KOPT-K1 (cell line): Measurements from ENCODE around the gene PXN.
"Not testable (repeated sequence)": the region's sequence is repeated elsewhere in the genome, so short reads cannot be mapped to it uniquely, and the experiment has no call there.

ENCODE experiments used
- H3K27ac ChIP-seq: fragments of 200-600 bp; sonication (generic); 2 replicates; pipeline ENCODE4 v1.5.1; 2016; ENCODE audit warnings: antibody characterized with exemption, mild to moderate bottlenecking, low read depth, low read length; ENCODE audit not compliant: poor library complexity, severe bottlenecking
- H3K36me3 ChIP-seq: fragments of 200-600 bp; sonication (generic); 2 replicates; pipeline ENCODE4 v1.5.1; 2017; ENCODE audit warnings: antibody characterized with exemption, mild to moderate bottlenecking, low read length, moderate library complexity; ENCODE audit not compliant: insufficient read depth
- H3K9me3 ChIP-seq: fragments of 200-600 bp; sonication (generic); 2 replicates; pipeline ENCODE4 v1.5.1; 2017; ENCODE audit warnings: antibody characterized with exemption, low read length, mild to moderate bottlenecking; ENCODE audit not compliant: insufficient read depth, poor library complexity, severe bottlenecking

Gene PXN

DNA sequence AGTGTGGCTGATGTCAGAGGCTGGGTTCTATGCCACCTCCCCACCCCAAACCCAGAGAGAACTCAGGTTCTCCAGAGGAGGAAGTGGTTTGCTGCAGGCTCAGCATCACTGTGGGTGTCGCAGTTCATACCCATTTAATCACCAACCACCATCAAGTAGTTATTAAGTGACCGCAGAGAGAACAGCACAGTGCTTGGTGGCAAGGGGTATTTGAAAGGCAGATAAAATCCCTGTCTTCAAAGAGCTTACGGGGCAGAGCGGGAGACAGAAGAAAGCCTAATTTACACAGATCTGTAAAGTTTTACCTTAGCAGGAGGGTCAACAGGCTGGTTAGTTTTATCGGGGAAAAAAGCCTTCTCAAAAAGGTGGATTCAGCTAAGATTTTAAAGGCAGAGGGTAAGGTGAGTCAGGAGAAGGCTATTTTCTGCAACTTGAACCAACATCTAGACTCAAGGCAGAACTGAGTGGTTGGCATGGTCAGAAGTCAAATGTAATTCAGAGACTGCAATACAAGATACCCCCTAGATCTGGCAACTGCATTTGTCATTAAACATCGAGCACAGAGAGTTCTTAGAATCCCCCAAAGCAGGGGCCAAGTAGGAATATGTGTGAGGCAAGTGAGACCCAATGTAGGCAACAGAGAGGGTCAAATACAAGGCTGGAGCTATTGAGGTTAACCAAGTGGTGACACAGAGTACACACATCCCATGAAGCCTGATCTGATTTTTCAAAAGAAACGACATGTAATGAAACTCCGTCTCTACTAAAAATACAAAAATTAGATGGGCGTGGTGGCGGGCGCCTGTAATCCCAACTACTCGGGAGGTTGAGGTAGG lies 13.2 kb downstream of the PXN start:
- no peaks in the 10 kb centered on the region for H3K36me3 ChIP-seq
- H3K27ac ChIP-seq: no peak overlapping the region
- H3K9me3 ChIP-seq: no peaks in the 10 kb centered on the region

- not testable (repeated sequence) for H3K27ac ChIP-seq, H3K36me3 ChIP-seq, H3K9me3 ChIP-seq
Observed at GRCh38 chr12:120251364-120252070, 14.0 kb downstream of the PXN start.

DNA sequence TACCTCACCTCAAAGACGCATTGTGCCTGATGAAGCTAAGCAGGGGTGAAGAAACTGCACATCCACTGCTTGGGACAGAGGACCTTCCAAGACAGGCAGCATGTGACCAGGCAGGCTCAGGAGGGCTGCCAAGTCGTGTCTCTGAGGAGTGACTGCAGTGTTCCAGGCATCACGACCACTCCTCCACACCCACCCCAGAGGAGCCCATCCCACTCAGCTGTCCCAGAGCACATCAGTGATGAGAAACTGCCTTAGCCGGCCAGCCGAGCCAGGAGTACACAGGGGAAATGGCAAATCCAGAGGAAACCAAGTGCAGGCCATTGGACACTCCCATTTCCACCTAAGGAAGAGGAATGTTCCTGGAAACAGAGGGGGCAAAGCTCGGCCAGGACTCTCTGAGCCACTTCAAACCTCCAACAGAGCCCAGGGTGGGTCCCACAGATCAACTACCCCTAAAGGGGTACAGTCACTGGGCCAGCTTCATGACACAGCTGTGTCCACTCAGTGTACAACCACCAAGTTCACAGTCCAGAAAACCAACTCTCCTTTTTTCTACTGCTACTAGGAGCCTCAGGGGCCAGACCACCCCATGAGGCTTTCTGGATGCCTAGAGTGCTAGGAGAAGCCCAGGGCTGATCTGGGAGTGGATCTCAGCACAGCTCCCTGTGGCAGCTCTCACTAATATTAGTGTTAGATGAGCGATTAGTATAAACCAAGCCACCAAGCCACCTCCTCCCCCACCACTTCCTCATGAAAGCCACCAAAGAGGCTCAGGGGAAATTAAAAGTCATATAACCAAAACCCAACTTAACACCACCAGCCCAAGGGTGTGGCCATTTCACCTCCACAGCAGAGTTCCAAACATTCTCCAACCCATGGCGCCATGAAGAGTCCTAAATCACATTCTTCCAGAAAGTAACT lies 15.4 kb downstream of the PXN start:
- Histone ChIP-seq H3K27ac (no peak overlapping the region), H3K9me3 (no peaks in the 10 kb centered on the region), H3K36me3 (no peaks in the 10 kb centered on the region)

DNA sequence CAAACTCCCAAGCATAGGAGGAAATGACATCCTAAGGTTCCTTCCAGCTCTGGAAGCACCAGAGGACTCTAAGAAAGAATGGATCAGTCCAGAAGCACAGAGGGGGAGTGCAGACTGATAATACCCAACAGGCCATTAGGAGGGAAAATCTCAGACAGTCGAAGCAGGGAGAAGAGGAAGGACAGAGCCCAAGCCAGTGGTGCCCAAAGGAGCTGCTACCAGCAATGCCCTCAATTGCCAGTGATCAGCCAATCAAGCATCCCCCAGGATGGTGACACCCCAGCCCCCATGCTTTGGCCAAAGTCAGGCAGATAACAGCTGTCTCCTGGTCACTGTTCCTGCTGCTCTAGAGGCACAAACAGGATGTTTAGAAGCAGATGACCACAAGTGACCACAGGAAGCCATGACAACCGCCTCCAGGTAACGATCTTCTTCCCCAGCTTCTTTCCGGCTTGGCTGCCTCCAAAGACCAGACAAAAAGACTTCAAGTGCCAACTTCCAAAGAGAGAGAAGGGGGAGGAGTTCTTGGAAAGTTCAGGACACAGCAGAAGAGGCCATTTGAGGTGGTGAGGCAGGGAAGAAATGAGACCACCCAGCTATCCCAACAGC lies 16.2 kb downstream of the PXN start:
- Histone ChIP-seq H3K27ac (no peak overlapping the region), H3K36me3 (no peaks in the 10 kb centered on the region), H3K9me3 (no peaks in the 10 kb centered on the region)

DNA sequence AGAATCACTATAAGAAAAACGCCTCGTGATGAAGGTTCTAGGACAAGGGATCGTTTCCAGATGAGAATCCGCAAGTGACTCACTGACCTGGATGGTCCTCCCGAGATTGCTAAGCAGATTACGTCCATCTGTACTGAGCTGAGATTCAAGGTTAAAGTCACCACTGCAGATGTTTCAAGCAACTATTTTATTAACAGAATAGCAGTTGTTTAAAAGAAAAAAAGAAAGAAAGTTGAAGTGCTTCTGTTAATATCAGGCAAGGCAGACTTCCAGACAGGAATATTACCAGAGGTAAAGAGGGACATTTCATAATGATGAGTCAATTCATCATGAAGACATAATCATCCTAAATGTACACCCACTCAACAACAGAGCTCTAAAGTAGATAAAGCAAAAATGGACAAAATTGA lies 17.9 kb downstream of the PXN start:
- H3K9me3 ChIP-seq: no peaks in the 10 kb centered on the region
- no peaks in the 10 kb centered on the region for H3K36me3 ChIP-seq
- no peak overlapping the region for H3K27ac ChIP-seq

GRCh38 chr12:120247183-120247582 lies 18.3 kb downstream of the PXN start:
- no peaks in the 10 kb centered on the region for H3K36me3 ChIP-seq
- no peaks in the 10 kb centered on the region for H3K9me3 ChIP-seq
- H3K27ac ChIP-seq: no peak overlapping the region

DNA sequence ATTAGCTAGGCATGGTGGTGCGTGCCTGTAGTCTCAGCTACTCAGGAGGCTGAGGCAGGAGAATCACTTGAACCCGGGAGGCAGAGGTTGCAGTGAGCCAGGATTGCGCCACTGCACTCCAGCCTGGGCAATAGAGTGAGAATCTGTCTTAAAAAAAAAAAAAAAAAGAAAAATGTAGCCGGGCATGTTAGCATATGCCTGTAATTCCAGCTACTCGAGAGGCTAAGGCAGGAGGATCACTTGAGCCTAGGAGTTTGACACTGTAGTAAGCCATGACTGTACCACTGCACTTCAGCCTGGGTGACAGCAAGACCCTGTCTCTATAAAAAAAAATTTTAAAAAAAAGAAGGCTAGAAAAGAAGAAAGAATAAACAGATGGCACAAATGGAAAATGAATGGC lies 18.8 kb downstream of the PXN start:
- H3K36me3 ChIP-seq, H3K27ac ChIP-seq, H3K9me3 ChIP-seq: not testable (repeated sequence)

- Histone ChIP-seq H3K9me3 (no peaks in the 10 kb centered on the region), H3K36me3 (no peaks in the 10 kb centered on the region)
Observed at GRCh38 chr12:120242971-120243699, 22.4 kb downstream of the PXN start.

GRCh38 chr12:120242275-120242799 lies 23.2 kb downstream of the PXN start:
- H3K9me3 ChIP-seq: no peaks in the 10 kb centered on the region
- H3K27ac ChIP-seq: no peak overlapping the region
- H3K36me3 ChIP-seq: no peaks in the 10 kb centered on the region

More at GRCh38 chr12:120242971-120243699, 22.4 kb downstream of the PXN start:
- no peak overlapping the region for H3K27ac ChIP-seq

DNA sequence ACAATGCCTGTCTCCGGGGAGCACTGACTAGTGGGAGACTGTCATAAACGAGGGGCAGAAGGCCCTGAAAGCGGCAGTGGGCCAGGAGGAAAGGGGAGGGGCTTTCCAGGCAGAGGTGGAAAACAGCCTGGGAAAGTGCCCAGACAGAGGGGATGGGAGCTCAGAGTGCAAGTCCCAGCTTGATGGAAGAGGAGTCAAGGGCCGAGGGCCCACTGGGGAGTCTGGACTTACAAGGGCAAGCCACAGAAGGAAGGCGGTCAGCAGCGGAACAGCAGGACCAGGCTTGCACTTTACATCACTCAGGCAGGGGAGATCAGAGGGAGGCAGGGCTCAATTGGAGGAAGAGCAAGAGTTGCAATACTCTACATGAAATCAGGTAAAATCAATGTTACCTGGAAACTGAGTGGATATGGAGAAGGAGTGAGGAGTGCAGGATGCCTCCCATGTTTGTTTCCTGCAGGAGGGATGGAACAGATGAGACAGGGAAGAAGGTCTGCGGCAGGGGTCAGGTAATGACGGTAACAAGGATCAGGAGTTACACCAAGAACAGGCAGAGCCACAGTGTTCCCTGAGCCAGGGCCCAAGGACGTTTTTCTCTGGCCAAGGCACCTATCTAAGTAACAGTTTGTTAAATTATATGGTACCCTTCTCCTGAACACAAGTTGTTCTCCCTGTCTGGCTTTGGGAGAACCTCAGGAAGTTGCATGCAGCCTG lies 23.8 kb downstream of the PXN start:
- Histone ChIP-seq H3K9me3 (no peaks in the 10 kb centered on the region), H3K36me3 (no peaks in the 10 kb centered on the region), H3K27ac (no peak overlapping the region)

DNA sequence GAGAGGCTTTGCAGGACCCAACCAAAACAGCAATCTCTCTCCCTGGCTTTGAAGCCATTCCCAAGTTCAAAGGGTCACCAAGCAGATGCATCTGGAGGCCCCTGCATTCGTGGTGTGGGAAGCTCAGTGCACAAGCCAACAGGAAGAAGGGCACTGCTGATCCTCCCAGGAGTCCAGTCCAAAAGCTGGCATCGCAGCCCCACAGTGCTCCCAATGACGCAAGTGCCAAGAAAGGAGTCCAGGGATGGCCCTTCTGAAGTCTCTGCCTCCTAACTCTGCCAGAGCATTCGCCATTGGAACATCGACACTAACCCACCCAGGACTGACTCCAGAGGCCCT lies 25.1 kb downstream of the PXN start:
- Histone ChIP-seq H3K9me3 (no peaks in the 10 kb centered on the region), H3K36me3 (no peaks in the 10 kb centered on the region), H3K27ac (no peak overlapping the region)

GRCh38 chr12:120239776-120240494 lies 25.6 kb downstream of the PXN start:
- Histone ChIP-seq H3K36me3 (no peaks in the 10 kb centered on the region), H3K27ac (no peak overlapping the region), H3K9me3 (no peaks in the 10 kb centered on the region)

DNA sequence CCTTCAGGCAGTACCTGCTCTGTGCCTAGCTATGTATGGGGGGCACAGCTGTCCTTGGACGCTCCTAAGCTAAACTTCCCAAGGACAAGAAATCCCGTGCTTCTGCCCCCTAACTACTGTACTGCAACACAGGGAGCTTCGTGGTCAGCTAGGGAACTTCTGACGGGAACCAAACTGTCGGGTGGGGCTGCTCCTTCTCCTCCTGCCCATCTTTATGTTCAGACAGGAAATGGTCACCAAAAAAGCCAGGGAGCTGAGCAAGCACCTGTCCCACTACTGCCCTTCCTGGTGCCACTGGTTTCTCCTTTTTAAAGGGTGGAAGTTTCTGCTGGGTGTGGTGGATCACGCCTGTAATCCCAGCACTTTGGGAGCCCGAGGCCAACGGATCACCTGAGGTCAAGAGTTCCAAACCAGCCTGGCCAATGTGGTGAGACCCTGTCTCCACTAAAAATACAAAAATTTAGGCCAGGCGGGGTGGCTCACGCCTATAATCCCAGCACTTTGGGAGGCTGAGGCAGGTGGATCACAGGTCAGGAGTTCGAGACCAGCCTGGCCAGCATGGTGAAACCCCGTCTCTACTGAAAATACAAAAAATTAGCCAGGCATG lies 26.6 kb downstream of the PXN start:
- H3K36me3 ChIP-seq: no peaks in the 10 kb centered on the region
- H3K9me3 ChIP-seq: no peaks in the 10 kb centered on the region
- no peak overlapping the region for H3K27ac ChIP-seq
